AG04449 (cell line): ENCODE results near the gene AFF3.
"Not testable (repeated sequence)": the region's sequence is repeated elsewhere in the genome, so short reads cannot be mapped to it uniquely, and the experiment has no call there.

ENCODE experiments used
- CTCF ChIA-PET: fragments of 350-600 bp; formaldehyde crosslinking; extraction: SDS; loops from one replicate; lab custom pipeline; 2021; ENCODE audit warnings: antibody characterized with exemption; lab: Yijun Ruan, JAX
- POLR2A ChIA-PET: fragments of 400-600, 350-600 bp; formaldehyde crosslinking; extraction: SDS; loops from one replicate; lab custom pipeline; 2020; ENCODE audit warnings: antibody characterized with exemption, inconsistent platforms; lab: Yijun Ruan, JAX
- DNase-seq: peaks from one replicate; pipeline ENCODE4 v3.0.0-alpha.2; 2010; ENCODE audit warnings: low read depth, low spot score
- H3K4me3 ChIP-seq: 2 replicates; pipeline ENCODE4 v1.5.1; 2011; ENCODE audit warnings: low read depth, mild to moderate bottlenecking, control low read depth, low read length
- TF ChIP-seq, protein P1 (sequence below): IDR thresholded peaks from one replicate; pipeline ENCODE4 v1.5.1; 2011; ENCODE audit warnings: mild to moderate bottlenecking, moderate library complexity, low read length, control low read depth, inconsistent platforms; ENCODE audit not compliant: insufficient read depth; ENCODE audit errors: missing control alignments

AFF3 gene

DNA sequence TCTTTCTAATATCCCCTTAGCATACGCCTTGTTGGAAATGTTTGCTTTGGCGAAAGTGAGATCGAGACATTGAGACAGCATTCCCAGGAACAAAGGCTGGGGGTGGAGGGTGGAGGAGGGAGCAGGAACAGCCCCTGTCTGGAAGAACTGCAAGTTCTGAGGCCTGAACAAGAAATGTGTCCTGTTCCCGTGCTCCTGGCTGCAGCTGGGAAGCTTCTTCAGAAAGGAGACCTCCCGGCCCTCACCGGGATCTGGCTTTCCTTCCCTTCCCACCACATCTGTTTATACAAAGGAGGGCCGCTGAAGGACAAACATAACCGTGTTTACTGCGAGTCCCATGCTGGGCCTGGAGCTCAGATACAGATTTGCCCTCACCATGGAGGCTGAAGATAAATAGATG, 35.9 kb downstream of the AFF3 start:
- ChIA-PET POLR2A (no interaction called here), CTCF (no interaction called here)
- TF ChIP-seq, protein P1, sequence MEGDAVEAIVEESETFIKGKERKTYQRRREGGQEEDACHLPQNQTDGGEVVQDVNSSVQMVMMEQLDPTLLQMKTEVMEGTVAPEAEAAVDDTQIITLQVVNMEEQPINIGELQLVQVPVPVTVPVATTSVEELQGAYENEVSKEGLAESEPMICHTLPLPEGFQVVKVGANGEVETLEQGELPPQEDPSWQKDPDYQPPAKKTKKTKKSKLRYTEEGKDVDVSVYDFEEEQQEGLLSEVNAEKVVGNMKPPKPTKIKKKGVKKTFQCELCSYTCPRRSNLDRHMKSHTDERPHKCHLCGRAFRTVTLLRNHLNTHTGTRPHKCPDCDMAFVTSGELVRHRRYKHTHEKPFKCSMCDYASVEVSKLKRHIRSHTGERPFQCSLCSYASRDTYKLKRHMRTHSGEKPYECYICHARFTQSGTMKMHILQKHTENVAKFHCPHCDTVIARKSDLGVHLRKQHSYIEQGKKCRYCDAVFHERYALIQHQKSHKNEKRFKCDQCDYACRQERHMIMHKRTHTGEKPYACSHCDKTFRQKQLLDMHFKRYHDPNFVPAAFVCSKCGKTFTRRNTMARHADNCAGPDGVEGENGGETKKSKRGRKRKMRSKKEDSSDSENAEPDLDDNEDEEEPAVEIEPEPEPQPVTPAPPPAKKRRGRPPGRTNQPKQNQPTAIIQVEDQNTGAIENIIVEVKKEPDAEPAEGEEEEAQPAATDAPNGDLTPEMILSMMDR = no peak
- no peak overlapping the region; the same call in 1 of the 2 replicates for H3K4me3 ChIP-seq
- no peak for DNase-seq

DNA sequence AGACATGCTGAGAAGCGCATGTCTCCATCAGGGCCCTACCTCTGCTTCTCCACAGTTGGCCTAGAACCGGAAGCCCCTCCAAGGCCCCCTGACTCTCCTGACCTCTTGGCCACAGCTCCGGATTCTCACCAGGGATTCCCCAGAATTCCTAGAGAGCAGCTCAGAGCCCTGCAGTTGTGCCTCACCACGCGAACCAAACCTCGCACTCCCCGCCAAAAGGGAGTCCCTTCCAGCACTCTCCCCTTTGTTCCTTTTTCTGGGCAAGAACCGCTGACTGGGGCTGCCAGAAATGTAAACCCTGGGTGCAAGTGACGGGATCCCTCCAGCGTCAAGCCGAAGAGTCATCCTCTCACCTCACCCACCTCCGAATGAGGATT, 36.7 kb downstream of the AFF3 start:
- CTCF ChIA-PET = no interaction called here
- DNase-seq = no peak
- peak overlapping the region; percentile 61 for H3K4me3 ChIP-seq
- POLR2A ChIA-PET = no interaction called here
- TF ChIP-seq, protein P1 = no peak

DNA sequence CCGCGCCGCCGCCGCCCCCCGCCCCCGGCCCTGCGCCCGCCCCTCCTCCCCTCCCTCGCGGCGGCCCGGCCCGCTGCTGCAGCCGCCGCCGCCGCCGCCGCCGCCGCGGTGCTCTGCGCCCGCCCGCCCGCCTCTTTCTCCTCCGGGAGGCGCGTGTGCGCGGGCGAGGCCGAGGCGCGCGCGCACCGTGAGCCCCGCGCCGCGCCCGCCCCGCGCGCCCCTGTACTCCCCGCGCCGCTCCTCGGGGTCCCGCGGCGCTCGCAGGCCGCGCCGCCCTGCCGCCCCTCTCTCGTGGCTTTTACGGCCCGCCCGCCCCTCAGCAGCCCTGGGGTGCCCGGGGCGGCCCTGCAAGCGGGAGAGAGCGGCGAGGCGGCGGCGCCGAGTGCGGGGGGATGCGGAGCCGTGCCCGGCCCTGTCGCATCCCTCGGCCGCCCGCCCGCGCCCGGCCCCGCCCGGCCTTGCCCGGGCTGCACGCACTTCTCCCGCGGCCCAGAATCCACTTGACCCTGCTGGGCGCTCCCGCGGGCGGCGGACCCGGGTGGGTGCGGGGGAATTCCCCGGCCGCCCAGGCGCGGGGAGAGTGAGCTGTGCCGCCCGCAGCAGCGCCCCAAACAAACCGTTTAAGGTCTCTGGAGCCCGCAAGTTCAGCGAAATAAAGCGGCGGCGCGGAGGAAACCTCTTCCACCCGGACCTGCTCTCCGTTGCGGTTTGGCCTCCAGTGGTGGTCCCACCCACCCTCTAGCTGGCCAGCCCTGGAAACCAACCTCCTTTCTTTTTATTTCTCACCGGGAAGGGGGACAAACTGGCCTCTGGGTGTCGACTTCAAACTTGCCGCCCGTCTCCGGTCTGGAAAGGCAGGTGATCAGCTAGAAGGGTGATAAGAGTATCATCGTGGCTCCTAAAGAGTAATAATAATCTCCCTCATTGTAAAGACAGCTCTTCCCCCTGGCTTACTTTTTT, 37.4 kb downstream of the AFF3 start:
- ChIA-PET POLR2A (no interaction called here), CTCF (no interaction called here)
- peak overlapping the region; percentile 61 for H3K4me3 ChIP-seq
- TF ChIP-seq, protein P1 = no peak
- DNase-seq = no peak

DNA sequence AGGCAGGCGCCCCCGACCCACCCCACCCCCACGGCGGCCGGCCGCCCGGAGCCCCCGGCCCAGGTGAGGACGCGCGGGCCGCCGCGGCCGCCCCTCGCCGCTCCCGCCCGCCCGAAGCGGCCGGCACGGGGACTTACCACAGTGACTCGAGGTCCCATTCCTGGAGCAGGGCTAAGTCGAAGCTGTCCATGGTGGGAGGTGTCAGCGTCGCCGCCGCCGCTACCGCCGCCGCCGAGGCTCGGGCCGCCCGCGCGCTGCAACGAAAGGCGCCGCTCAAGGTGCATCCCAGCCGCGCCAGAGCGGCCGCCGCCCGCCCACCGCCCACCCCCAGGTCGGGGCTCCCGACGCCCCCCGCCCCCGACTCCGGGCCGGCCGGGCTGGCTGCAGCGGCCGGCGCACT, 38.1 kb downstream of the AFF3 start:
- DNase-seq, CTCF ChIA-PET, POLR2A ChIA-PET: not testable (repeated sequence)
- peak overlapping the region; percentile 55 for H3K4me3 ChIP-seq

DNA sequence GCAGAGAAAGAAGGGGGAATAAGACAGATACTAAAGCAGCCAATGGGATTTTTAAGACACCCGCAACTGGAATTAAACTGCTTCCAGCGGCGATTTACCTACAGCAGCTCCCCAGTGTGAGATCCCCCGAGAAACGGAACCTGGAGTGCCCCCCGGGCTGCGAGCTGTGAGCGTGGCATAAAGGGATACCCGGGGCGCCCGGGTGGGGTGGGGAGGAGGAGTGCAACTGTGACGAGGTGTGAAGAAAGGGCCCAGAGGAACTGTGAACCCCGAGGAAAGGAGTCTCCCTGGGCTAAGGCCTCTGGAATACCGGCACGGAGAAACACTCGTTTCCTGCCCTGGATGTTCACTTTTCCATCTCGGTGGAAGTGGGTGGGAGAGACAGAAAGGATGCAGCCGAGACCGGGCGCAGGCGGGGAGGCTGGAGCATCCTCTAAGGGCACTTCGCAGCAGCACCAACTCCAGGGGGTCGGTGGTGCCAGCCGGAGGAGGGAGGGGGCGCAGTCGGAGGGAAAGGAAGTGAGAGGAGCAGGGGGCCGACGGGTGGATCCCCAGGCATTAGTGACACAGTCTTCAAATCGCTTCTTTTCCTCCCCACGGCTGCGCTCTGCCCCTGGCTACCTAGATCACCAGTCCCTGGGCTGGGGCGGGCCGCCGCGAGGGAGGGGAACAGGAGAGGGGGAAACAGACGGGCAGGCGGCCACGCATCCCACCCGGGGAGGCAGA, 38.7 kb downstream of the AFF3 start:
- DNase-seq, CTCF ChIA-PET, POLR2A ChIA-PET: not testable (repeated sequence)
- H3K4me3 ChIP-seq = peak overlapping the region; percentile 55

DNA sequence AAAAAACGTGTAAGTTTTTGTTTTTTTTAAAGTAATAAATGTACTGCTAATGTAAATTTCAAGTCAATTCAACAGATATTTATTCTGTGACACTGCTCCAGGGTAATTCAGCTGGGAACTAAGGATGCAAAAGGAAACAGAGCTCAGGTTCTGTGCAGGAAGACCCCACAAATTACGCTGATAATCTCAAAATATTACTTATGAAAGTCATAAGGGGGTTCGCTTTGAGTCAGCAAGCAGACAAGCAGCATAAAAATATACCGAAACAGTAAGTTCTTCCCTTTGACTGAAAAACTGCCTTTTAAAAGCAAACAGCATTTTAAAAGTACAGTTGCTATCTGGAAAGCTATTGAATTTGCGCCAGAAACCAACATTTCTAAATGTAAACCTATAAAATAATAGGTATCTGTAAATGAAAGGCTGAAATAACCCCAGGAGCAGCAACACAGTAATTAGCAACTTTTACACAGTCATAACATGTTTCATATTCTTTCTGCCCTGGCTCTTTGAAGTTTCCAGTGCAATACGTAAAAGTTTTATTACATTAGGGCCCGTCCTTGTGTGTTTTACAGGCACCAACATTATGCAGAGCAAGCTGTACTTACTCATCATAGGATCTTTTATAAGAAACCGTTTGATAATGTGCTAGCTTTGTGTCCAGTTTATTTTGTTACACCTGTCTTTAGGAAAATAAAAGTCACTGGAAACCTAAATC, 39.8 kb downstream of the AFF3 start:
- DNase-seq, POLR2A ChIA-PET, CTCF ChIA-PET: not testable (repeated sequence)
- peak overlapping the region; percentile 3 for H3K4me3 ChIP-seq

DNA sequence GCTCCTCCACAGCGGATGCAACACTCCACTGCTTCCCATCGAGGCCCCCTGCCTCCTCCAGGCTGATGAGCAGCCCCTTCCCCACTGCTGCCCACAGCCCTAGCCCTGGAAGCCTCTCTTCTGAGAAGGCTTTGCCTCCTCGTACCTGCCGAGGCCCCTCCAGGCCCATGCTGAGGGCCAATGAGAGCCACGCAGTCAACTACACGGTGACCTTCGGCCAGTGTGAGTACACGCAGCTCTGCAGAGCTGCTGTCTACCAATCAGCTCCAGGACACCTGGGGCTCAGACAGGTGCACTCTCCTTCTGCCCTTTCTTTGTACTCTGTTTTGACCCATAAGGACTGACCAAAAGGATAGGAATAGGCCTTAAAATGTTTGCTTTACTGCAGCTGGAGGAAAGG, 43.5 kb downstream of the AFF3 start:
- POLR2A ChIA-PET, CTCF ChIA-PET, DNase-seq, H3K4me3 ChIP-seq: not testable (repeated sequence)

DNA sequence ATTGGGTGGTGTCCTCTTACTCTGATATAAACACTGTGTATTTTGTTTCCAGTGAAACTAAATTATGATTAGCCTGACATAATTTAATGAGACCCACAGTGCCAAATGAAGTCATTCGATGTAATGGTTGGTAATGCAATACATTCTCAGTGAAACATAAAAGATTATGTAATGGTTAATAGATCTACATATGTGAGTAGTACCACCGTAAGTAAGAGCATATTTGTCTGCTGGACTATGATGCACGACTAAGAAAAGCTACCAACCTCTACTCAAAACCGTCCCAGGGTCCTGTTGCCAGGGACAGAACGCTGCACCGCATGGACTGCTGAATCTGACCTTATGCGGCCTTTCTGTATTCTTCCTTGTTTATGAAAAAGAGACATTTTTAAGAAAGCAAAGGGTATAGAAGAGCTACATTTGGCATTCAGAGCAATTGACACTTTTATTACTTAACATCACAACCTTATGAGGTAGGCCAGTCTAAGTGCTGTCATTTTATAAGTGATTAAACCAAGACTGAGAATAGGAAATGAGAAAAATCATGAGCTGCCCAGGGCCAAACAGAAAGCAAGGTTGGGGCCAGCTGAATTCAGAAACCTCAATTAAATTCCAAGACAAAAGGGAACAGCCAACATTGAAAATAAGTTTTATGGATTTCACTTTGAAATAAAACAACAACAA, 44.6 kb downstream of the AFF3 start:
- DNase-seq, POLR2A ChIA-PET, CTCF ChIA-PET, H3K4me3 ChIP-seq: not testable (repeated sequence)

DNA sequence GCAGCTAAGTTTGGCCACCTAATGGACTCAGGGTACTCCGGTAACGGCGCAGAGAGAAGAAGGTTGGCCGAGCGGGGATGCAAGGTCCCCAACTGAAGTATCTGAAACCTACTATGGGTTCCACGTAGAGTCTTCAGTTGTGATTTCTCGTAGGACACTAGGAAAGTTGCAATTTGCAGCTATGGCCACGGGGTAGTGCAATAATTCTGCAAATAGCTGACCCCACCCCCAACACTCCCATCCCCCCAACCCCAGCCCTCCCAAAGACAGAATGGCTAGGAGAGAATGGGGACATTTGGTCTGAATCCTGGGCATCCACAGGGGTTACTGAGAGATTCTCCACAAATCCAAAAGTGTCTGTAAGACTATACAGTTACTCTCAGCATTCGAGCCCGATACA, 46.5 kb downstream of the AFF3 start:
- POLR2A ChIA-PET, DNase-seq, H3K4me3 ChIP-seq, CTCF ChIA-PET: not testable (repeated sequence)

DNA sequence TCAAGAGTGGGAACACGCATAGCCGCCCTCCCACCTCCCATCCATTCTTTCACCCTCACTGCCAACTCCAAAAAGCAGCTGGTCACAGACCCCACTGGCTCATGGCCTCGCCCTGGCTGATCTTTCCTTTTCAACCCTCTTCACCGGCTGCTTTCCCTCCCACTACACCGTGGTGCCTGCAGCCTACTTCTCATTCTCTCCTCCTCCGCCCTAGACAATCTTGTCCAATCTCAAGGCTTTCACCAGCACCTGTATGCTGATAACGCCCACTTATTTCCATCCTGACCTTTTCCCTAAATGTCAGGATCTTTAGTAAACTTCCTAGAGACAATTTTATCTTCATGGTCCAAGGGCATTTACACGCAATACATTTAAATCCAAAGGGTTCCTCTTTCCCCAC, 50.6 kb downstream of the AFF3 start:
- DNase-seq, H3K4me3 ChIP-seq, CTCF ChIA-PET, POLR2A ChIA-PET: not testable (repeated sequence)

DNA sequence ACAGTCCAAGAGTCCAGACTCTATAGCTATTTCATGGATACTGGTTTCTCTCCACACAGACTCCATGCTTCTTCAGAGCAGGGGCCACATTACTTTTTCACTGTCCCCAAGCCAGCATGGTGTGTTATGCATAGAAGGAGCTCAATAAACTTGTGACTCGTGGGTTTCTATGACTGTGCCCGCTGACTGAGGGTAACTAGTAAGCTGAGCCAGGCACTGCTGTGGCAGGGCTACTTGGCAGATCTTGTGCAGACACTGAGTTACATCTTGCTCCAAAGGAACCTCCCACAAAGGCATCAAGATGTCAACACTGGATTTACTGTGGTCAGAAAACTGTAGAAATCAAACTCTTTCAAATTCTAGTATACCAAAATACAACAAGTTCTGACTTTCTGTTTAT, 56.6 kb downstream of the AFF3 start:
- H3K4me3 ChIP-seq, CTCF ChIA-PET, DNase-seq, POLR2A ChIA-PET: not testable (repeated sequence)
